ENCODE results near the gene ATP1B1. TPM values are rescaled to one million over a fixed set of nuclear protein-coding genes. Genes with fewer than 3 reads are reported as not detected.

The ATP1B1 gene
- total RNA-seq, 1 donor from 2014 or later: 27.5 TPM

DNA sequence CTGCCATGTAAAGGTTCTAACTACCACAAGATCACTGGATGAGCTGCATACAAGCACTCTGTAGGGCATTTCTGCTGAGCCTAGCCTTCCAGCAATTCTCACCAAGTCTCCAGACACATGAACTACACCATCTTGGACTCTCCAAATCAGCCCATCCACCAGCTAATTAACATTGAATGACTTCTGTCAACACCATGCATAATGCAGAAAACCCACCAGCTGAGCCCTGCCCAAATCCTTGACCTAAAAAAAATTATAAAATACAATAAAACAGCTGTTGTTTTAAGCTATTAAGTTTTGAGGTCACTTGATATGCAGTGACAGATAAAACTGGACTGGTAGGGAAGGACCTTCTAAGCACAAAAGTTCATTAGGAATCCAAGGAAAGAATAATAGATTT lies 44.3 kb upstream of the ATP1B1 start:
- intact Hi-C loops (cut with DNase I): no loop called here
- no peak for DNase-seq (ENCODE audit: extremely low spot score in 2 of 2)
- TF ChIP-seq, protein P1, sequence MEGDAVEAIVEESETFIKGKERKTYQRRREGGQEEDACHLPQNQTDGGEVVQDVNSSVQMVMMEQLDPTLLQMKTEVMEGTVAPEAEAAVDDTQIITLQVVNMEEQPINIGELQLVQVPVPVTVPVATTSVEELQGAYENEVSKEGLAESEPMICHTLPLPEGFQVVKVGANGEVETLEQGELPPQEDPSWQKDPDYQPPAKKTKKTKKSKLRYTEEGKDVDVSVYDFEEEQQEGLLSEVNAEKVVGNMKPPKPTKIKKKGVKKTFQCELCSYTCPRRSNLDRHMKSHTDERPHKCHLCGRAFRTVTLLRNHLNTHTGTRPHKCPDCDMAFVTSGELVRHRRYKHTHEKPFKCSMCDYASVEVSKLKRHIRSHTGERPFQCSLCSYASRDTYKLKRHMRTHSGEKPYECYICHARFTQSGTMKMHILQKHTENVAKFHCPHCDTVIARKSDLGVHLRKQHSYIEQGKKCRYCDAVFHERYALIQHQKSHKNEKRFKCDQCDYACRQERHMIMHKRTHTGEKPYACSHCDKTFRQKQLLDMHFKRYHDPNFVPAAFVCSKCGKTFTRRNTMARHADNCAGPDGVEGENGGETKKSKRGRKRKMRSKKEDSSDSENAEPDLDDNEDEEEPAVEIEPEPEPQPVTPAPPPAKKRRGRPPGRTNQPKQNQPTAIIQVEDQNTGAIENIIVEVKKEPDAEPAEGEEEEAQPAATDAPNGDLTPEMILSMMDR (IDR thresholded peaks at IDR 0.05): no peak
- TF ChIP-seq POLR2A (IDR thresholded peaks at IDR 0.05) (no peak), POLR2AphosphoS5 (IDR thresholded peaks at IDR 0.05; ENCODE audit: insufficient read depth in 1 of 2, low read depth in 1 of 2) (no peak)
- no peaks in the 10 kb centered on the region for H3K27me3 ChIP-seq
- no peaks in the 10 kb centered on the region for H3K36me3 ChIP-seq
- H3K27ac ChIP-seq: no peak overlapping the region
- H3K4me3 ChIP-seq: no peak overlapping the region
- no peaks in the 10 kb centered on the region for H3K9me3 ChIP-seq
- no peaks in the 10 kb centered on the region for H3K4me1 ChIP-seq

DNA sequence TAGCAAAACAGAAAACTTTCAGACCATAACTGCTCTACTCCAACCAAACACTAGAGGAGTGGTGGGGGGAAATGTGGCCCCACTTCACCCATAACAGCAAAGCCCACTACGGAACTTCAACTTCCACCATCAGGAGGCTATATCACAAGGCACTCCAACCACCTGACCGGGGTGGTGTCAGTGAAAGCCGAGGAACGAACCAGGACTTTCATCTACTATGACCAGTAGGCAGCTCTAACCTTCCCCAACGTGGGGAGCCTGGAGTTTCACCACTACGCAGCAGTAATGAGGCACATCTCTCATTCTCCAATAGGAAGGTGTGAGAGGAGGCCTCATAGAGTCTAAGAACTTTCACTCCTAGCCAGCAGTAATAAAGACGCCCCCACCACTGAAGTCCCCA lies 42.4 kb upstream of the ATP1B1 start:
- no peak for DNase-seq (ENCODE audit: extremely low spot score in 2 of 2)
- no peaks in the 10 kb centered on the region for H3K27me3 ChIP-seq
- no peak for TF ChIP-seq POLR2A (IDR thresholded peaks at IDR 0.05)
- TF ChIP-seq POLR2AphosphoS5 (IDR thresholded peaks at IDR 0.05; ENCODE audit: insufficient read depth in 1 of 2, low read depth in 1 of 2): no peak
- TF ChIP-seq, protein P1 (IDR thresholded peaks at IDR 0.05): no peak
- H3K27ac ChIP-seq: no peak overlapping the region
- H3K4me1 ChIP-seq: no peaks in the 10 kb centered on the region
- H3K4me3 ChIP-seq: no peak overlapping the region
- H3K9me3 ChIP-seq: no peaks in the 10 kb centered on the region
- intact Hi-C loops (cut with DNase I): no loop called here
- H3K36me3 ChIP-seq: no peaks in the 10 kb centered on the region

DNA sequence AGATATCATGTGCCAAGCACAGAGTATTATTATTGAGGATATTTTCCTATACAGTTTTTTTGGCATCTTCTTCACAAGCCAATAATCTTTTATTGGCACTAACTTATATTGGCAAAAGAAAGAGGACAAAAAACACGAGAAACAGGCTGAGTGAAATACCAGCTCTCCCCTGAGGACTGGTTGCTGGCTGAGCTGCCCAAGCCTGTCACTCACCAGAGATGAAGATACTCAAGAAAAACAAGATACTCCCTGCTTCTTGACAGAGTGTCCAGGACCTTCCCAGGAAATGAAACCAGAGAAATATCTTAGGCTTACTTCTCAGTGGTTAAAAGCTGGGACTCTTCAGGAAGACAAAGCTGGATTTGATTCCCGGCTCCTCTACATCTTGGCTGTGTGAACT lies 35.9 kb upstream of the ATP1B1 start:
- no peaks in the 10 kb centered on the region for H3K4me1 ChIP-seq
- no peak overlapping the region for H3K27ac ChIP-seq
- intact Hi-C loops (cut with DNase I): no loop called here
- no peaks in the 10 kb centered on the region for H3K36me3 ChIP-seq
- TF ChIP-seq POLR2A (IDR thresholded peaks at IDR 0.05): no peak
- TF ChIP-seq POLR2AphosphoS5 (IDR thresholded peaks at IDR 0.05; ENCODE audit: insufficient read depth in 1 of 2, low read depth in 1 of 2): no peak
- TF ChIP-seq, protein P1 (IDR thresholded peaks at IDR 0.05): no peak
- no peak overlapping the region for H3K4me3 ChIP-seq
- DNase-seq (ENCODE audit: extremely low spot score in 2 of 2): no peak
- H3K9me3 ChIP-seq: no peaks in the 10 kb centered on the region
- H3K27me3 ChIP-seq: no peaks in the 10 kb centered on the region

DNA sequence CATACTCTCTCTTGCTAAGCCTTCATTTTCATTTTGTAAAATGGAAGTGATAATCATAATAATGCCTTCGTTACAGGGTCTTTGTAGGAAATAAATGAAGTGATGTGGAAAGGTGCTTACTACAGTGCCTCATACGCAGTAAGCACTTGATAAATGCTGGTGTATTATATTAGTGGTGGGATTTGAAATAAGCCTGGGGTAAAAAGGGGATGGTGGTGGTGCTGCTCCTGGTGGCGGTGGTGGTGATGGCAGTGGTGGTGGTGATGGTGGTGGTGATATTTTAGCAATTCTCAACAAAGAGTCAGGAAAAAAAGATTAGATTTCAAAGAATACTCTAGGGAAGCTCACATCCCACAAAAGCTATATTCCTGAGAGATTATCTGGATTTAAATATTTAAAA lies 35.5 kb upstream of the ATP1B1 start:
- TF ChIP-seq POLR2AphosphoS5 (IDR thresholded peaks at IDR 0.05; ENCODE audit: insufficient read depth in 1 of 2, low read depth in 1 of 2) (no peak), POLR2A (IDR thresholded peaks at IDR 0.05) (no peak)
- TF ChIP-seq, protein P1 (IDR thresholded peaks at IDR 0.05): no peak

DNA sequence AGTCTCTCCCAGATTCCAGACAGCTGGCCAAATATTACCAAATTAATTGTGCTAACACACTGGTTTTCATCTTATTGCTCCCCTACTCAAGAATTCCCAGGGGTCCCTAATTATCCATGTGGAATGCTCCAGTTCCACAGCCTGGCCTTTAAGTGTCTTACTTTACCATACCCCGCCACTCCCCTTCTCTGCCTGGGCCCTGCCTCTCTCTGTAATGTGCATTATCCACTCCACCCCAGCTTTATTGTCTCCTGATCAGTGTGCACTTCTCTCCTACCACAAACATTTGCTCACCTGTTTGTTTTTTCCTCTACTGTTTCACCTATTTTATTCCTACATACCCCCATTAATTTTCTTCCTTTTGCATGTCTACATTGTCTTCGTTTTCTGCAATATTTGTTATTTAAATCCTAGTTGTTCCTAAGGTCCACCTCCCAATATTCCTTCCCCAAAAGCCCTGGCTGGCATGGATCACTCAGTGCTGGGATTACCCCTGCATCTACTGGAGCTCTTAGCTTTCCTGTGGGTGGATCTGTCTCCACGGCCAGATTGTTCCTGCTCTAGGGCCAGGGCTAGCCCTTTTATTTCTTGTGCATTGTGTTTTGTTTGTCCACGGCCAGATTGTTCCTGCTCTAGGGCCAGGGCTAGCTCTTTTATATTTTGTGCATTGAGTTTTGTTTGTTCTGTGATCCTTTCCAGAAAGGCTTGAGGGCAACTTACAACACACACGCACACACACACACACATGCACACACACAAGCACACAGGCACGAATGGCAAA lies 33.4 kb upstream of the ATP1B1 start:
- Histone ChIP-seq H3K36me3 (no peaks in the 10 kb centered on the region), H3K4me3 (no peak overlapping the region), H3K4me1 (no peaks in the 10 kb centered on the region), H3K9me3 (no peaks in the 10 kb centered on the region), H3K27me3 (no peaks in the 10 kb centered on the region), H3K27ac (no peak overlapping the region)
- no peak for DNase-seq (ENCODE audit: extremely low spot score in 2 of 2)
- intact Hi-C loops (cut with DNase I): no loop called here
- TF ChIP-seq, protein P1 (IDR thresholded peaks at IDR 0.05): no peak
- no peak for TF ChIP-seq POLR2AphosphoS5 (IDR thresholded peaks at IDR 0.05; ENCODE audit: insufficient read depth in 1 of 2, low read depth in 1 of 2)
- no peak for TF ChIP-seq POLR2A (IDR thresholded peaks at IDR 0.05)

More for the DNA sequence above, 35.5 kb upstream of the ATP1B1 start:
- Histone ChIP-seq H3K4me1 (no peaks in the 10 kb centered on the region), H3K36me3 (no peaks in the 10 kb centered on the region), H3K27ac (no peak overlapping the region), H3K9me3 (no peaks in the 10 kb centered on the region), H3K4me3 (no peak overlapping the region), H3K27me3 (no peaks in the 10 kb centered on the region)
- intact Hi-C loops (cut with DNase I): no loop called here
- DNase-seq (ENCODE audit: extremely low spot score in 2 of 2): no peak
